Bronchial epithelial cell (primary cell): ENCODE results near the gene TIMP2. TPM values are rescaled to one million over a fixed set of nuclear protein-coding genes. Genes with fewer than 3 reads are reported as not detected.

Experiments used
- DNase-seq: peaks from one replicate; pipeline ENCODE4 v3.0.0-alpha.2; 2010; ENCODE audit warnings: low read depth
- FAIRE-seq: peaks from 2 replicates; lab custom pipeline; 2011; peaks lifted over from hg19 to GRCh38; lab: Jason Lieb, UNC
- H3K27me3 ChIP-seq: 2 replicates; pipeline ENCODE4 v1.5.1; 2011; ENCODE audit warnings: low read length; ENCODE audit not compliant: control insufficient read depth, insufficient read depth
- H3K36me3 ChIP-seq: 2 replicates; pipeline ENCODE4 v1.5.1; 2011; ENCODE audit warnings: low read length; ENCODE audit not compliant: control insufficient read depth, insufficient read depth
- H3K4me3 ChIP-seq: 2 replicates; pipeline ENCODE4 v1.5.1; 2011; ENCODE audit warnings: mild to moderate bottlenecking, low read depth, low read length, control low read depth
- total RNA-seq: library from RNA; depleted of rRNA; stranded (reverse); fragments of >200 nt; gene quantifications from 2 replicates; pipeline ENCODE4 v1.2.1, GENCODE V29; 2014
- TF ChIP-seq, protein P1 (sequence below): IDR thresholded peaks from 2 replicates; pipeline ENCODE4 v1.5.1; 2011; ENCODE audit warnings: mild to moderate bottlenecking, moderate library complexity, low read length, control low read depth, inconsistent platforms; ENCODE audit not compliant: insufficient read depth, severe bottlenecking

The TIMP2 gene
- total RNA-seq, 1 donor from 2014 or later, result 2.1 TPM

DNA sequence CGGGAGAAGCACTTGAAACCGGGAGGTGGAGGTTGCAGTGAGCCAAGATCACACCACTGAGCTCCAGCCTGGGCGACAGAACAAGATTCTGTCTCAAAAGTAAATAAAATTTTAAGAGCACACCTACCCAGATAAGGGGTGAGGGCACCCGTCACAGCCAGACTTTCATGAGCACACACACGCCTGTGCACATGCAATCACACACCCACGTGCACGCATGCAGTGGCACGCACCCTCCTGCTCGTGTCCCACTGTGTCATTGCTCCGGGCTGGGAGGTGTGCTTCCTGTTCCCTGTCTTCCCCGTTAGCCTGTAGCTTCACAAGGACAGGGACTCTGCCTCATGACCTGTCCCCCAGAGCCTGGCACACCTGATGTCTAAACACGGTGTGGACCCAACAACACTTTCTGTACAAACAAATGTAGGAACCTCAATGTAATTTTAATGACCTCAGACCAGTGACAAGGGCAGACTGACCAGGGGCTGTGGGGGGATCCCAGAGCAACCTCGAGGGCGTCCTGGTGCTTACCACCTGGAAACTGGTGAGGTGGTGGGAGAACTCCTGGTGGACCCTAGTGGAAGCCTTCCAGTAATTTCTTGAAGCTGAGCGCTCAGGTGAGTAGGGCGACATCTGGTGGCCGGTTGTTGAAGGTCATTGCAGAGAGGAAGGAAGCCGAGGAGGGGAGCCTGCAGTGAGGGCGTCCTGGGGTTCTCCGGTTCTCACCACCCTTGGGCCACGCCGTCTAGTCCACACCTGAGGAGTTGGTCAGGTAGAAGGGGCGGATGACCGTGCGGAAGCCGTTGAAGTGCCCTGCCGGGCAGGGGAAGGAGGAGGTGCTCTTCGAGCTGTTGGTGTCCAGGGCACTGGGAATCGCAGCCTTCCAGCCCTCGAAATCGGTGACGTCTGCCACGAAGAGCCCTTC lies 45.9 kb upstream of the TIMP2 start:
- DNase-seq, result peak; percentile 45
- FAIRE-seq, result no peak
- Histone ChIP-seq H3K36me3 (peaks cover 5% of the 10 kb centered on the region), H3K27me3 (no peaks in the 10 kb centered on the region), H3K4me3 (no peak overlapping the region)
- TF ChIP-seq, protein P1, sequence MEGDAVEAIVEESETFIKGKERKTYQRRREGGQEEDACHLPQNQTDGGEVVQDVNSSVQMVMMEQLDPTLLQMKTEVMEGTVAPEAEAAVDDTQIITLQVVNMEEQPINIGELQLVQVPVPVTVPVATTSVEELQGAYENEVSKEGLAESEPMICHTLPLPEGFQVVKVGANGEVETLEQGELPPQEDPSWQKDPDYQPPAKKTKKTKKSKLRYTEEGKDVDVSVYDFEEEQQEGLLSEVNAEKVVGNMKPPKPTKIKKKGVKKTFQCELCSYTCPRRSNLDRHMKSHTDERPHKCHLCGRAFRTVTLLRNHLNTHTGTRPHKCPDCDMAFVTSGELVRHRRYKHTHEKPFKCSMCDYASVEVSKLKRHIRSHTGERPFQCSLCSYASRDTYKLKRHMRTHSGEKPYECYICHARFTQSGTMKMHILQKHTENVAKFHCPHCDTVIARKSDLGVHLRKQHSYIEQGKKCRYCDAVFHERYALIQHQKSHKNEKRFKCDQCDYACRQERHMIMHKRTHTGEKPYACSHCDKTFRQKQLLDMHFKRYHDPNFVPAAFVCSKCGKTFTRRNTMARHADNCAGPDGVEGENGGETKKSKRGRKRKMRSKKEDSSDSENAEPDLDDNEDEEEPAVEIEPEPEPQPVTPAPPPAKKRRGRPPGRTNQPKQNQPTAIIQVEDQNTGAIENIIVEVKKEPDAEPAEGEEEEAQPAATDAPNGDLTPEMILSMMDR, result peak; percentile 87

DNA sequence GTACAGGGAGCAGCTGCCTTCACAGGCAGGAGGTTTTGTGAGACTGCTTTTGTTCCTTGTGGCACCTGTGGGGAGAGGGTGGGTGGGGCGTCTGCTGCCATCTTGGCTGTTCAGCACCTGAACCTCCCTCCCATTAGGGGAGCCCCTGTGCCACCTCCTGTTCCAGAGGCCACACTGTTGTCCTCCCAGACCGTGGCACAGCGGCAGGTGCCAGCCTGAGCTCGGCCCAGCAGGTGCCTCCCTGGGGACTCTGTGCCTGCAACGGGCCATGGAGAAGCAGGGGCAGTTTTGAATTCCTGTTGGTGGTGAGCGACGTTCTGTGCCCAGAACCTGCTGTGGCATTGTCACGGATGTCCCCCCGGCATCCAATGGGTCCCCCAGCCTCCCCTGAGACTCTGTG lies 44.7 kb upstream of the TIMP2 start:
- no peak overlapping the region for H3K4me3 ChIP-seq
- H3K27me3 ChIP-seq, result no peaks in the 10 kb centered on the region
- DNase-seq (no peak), FAIRE-seq (no peak)
- TF ChIP-seq, protein P1, result no peak
- peaks cover 5% of the 10 kb centered on the region for H3K36me3 ChIP-seq

DNA sequence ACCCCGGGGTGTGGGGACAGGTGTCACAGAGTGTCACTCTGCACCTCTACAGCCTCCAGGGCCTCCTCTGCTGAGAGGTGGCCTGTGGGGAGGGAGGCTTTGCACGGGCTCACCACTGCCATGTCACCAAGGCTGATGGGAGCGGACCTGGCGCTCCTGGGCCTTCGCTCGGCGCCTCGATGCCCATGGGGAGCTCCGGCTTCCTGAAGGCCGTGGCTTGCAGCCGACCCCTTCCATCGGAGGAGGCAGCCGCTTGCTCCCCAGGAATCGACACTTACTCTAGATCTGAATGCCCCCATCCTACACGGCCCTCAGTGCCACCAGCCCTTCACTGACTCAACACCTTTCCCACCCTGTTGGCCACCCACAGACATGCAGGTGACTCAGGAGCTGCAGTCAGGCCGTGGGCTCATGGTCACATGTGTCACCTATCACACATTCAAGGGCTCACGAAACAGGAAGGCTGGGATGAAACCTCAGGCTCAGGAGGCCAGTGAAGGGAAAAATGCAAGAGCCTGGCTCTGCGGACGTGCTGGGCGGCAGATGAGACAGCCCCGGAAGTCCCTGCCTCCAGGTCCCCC lies 42.7 kb upstream of the TIMP2 start:
- FAIRE-seq (no peak), DNase-seq (no peak)
- TF ChIP-seq, protein P1, result no peak
- H3K4me3 ChIP-seq, result no peak overlapping the region
- peaks cover 5% of the 10 kb centered on the region for H3K36me3 ChIP-seq
- no peaks in the 10 kb centered on the region for H3K27me3 ChIP-seq

DNA sequence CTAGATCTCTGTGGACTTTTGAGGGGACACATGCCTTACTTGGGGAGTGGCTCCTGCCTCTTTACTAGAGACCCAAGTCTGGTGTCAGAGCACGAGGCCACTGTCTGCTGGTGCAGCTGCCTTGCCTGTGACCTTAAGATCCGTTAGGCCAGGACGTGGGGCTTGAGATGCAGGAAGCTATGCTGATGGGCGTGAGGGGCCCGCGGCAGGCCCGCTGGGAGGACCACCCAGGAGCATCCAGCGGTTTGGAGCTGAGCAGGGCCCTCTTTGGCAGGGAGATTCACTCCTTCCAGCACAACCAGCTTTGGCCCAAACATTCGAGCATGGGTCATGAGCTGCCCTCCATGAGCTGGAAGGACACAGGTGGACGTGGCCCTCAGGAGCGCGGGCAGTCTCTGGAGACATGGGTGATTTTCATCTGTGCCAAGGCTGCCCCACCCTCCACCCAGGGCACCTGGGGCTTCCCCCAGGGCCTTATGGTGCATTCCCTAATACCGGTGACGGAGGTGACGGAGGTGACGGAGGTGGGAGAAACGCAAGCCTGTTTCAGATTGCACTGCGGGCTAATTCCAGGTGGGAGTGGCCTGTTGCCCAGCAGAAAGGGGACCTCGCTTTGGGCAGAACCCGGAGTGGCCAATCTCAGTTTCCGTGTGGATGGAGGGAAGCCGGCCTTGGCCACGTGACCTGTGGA lies 41.9 kb upstream of the TIMP2 start:
- H3K27me3 ChIP-seq, result no peaks in the 10 kb centered on the region
- DNase-seq, result no peak
- H3K36me3 ChIP-seq, result peaks cover 5% of the 10 kb centered on the region
- TF ChIP-seq, protein P1, result no peak
- H3K4me3 ChIP-seq, result no peak overlapping the region
- no peak for FAIRE-seq

DNA sequence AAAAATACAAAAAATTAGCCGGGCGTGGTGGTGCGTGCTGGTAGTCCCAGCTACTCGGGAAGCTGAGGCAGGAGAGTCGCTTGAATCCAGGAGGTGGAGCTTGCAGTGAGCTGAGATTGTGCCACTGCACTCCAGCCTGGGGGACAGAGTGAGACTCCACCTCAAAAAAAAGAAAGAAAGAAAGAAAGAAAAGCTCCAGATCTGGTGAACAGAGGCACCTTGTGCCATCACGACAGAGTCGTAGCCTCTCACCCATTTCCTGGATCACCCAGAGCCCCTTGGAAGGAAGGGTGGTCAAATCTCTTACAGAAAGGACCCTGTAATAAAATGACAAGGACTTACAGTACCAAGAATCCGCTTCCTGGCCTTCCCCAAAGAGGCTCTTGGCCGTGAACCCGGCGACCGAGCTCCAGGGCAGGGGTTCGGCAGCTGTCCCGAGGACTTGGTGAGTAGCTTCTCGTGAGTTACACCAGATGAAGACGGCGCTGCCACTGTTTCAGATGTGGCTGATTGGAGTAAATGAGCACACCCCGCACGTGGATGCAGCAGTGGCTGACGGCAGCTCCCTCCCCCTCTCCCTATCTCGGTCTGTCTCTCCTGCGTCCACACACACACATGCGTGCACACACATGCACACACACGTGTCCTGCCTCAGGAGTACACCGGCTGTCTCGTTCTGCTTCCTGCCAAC lies 41.1 kb upstream of the TIMP2 start:
- TF ChIP-seq, protein P1, result no peak
- DNase-seq, result no peak
- Histone ChIP-seq H3K27me3 (no peaks in the 10 kb centered on the region), H3K36me3 (peaks cover 5% of the 10 kb centered on the region), H3K4me3 (no peak overlapping the region)
- no peak for FAIRE-seq
